Mesenchymal stem cell (in vitro differentiated cells and primary cell): ENCODE data around the gene ADCY1.

Experiments used
- DNase-seq: peaks from one replicate; pipeline ENCODE4 v3.0.0-alpha.2; 2013
- H2AFZ ChIP-seq: one replicate; pipeline ENCODE4 v1.6.1; 2013; ENCODE audit warnings: low read depth, mild to moderate bottlenecking, control low read depth, inconsistent platforms, low read length, moderate library complexity
- H2AK5ac ChIP-seq: 2 replicates; pipeline ENCODE4 v1.6.1; 2013; ENCODE audit warnings: low read length, moderate library complexity, mild to moderate bottlenecking, inconsistent platforms; ENCODE audit not compliant: severe bottlenecking
- H2BK120ac ChIP-seq: one replicate; pipeline ENCODE4 v1.6.1; 2013; ENCODE audit warnings: low read depth, mild to moderate bottlenecking, inconsistent platforms, low read length, moderate library complexity
- H2BK12ac ChIP-seq, 2 experiments: one replicate each; pipeline ENCODE4 v1.6.1; 2013; ENCODE audit warnings: inconsistent platforms in 2 of 2, low read length in 2 of 2, mild to moderate bottlenecking in 2 of 2, moderate library complexity in 2 of 2, control low read depth in 1 of 2
- H2BK15ac ChIP-seq: one replicate; pipeline ENCODE4 v1.6.1; 2013; ENCODE audit warnings: mild to moderate bottlenecking, low read depth, inconsistent platforms; ENCODE audit not compliant: poor library complexity, severe bottlenecking
- H2BK5ac ChIP-seq: 2 replicates; pipeline ENCODE4 v1.6.1; 2013; ENCODE audit warnings: low read depth, mild to moderate bottlenecking, low read length, control low read depth, inconsistent platforms; ENCODE audit not compliant: poor library complexity, severe bottlenecking
- H3K14ac ChIP-seq, 2 experiments: one replicate each; pipeline ENCODE4 v1.6.1; 2013; ENCODE audit warnings: inconsistent platforms in 2 of 2, low read length in 2 of 2, control low read depth in 1 of 2, mild to moderate bottlenecking in 1 of 2, moderate library complexity in 1 of 2
- H3K18ac ChIP-seq, 2 experiments: one replicate each; pipeline ENCODE4 v1.6.1; 2013; ENCODE audit warnings: inconsistent platforms in 2 of 2, low read length in 2 of 2, control low read depth in 1 of 2, low read depth in 1 of 2, mild to moderate bottlenecking in 1 of 2
- H3K23ac ChIP-seq, 2 experiments: one replicate each; pipeline ENCODE4 v1.6.1; 2013; ENCODE audit warnings: inconsistent platforms in 2 of 2, low read length in 2 of 2, mild to moderate bottlenecking in 2 of 2, moderate library complexity in 2 of 2, control low read depth in 1 of 2
- H3K27ac ChIP-seq: 2 replicates; pipeline ENCODE4 v1.5.1; 2013; ENCODE audit warnings: mild to moderate bottlenecking, moderate library complexity, low read length, control low read depth, inconsistent platforms; ENCODE audit not compliant: poor library complexity, severe bottlenecking
- H3K27me3 ChIP-seq, 2 experiments: 2 replicates each; pipeline versions ENCODE4 v1.6.1 to v1.7.0; 2013; ENCODE audit warnings: low read length in 2 of 2, mild to moderate bottlenecking in 2 of 2, moderate library complexity in 2 of 2, control low read depth in 1 of 2, inconsistent platforms in 1 of 2; ENCODE audit not compliant: control insufficient read depth in 1 of 2, insufficient read depth in 1 of 2
- H3K36me3 ChIP-seq, 2 experiments: 2 replicates each; pipeline versions ENCODE4 v1.6.1 to v1.7.0; 2013; ENCODE audit warnings: low read length in 2 of 2, control low read depth in 1 of 2, inconsistent platforms in 1 of 2, low read depth in 1 of 2, mild to moderate bottlenecking in 1 of 2; ENCODE audit not compliant: insufficient read depth in 2 of 2, control insufficient read depth in 1 of 2
- H3K4ac ChIP-seq, 2 experiments: one replicate each; pipeline ENCODE4 v1.6.1; 2013; ENCODE audit warnings: inconsistent platforms in 2 of 2, low read length in 2 of 2, mild to moderate bottlenecking in 2 of 2, moderate library complexity in 2 of 2, control low read depth in 1 of 2, low read depth in 1 of 2
- H3K4me1 ChIP-seq: 2 replicates; pipeline ENCODE4 v1.6.1; 2013; ENCODE audit warnings: low read depth, low read length, control low read depth; ENCODE audit not compliant: control insufficient read depth, insufficient read depth
- H3K4me2 ChIP-seq: 2 replicates; pipeline ENCODE4 v1.6.1; 2013; ENCODE audit warnings: low read length, mild to moderate bottlenecking, inconsistent platforms; ENCODE audit not compliant: poor library complexity, severe bottlenecking
- H3K4me3 ChIP-seq, 2 experiments: 2 replicates each; pipeline versions ENCODE4 v1.5.1 to v1.7.0; 2013; ENCODE audit warnings: low read length in 2 of 2, mild to moderate bottlenecking in 2 of 2, control low read depth in 1 of 2, low read depth in 1 of 2; ENCODE audit not compliant: insufficient read depth in 1 of 2
- H3K79me1 ChIP-seq: replicated peaks from 2 replicates; pipeline ENCODE4 v1.6.1; 2013; ENCODE audit warnings: mild to moderate bottlenecking, control low read depth, low read length, inconsistent platforms; ENCODE audit not compliant: poor library complexity, severe bottlenecking
- H3K9ac ChIP-seq: 2 replicates; pipeline ENCODE4 v1.7.0; 2013; ENCODE audit warnings: mild to moderate bottlenecking, low read length, moderate library complexity
- H3K9me3 ChIP-seq: 2 replicates; pipeline ENCODE4 v1.7.0; 2013; ENCODE audit warnings: mild to moderate bottlenecking, low read length; ENCODE audit not compliant: control insufficient read depth
- H4K8ac ChIP-seq: one replicate; pipeline ENCODE4 v1.6.1; 2013; ENCODE audit warnings: inconsistent platforms, mild to moderate bottlenecking, low read length, moderate library complexity
- H4K91ac ChIP-seq: one replicate; pipeline ENCODE4 v1.6.1; 2013; ENCODE audit warnings: mild to moderate bottlenecking, low read length, inconsistent platforms
- WGBS: methylation state at CpG from one replicate; pipeline ENCODE4 v1.1.7; 2013; ENCODE audit warnings: mixed read lengths; 5-methylcytosine and 5-hydroxymethylcytosine counted together

Gene ADCY1

DNA sequence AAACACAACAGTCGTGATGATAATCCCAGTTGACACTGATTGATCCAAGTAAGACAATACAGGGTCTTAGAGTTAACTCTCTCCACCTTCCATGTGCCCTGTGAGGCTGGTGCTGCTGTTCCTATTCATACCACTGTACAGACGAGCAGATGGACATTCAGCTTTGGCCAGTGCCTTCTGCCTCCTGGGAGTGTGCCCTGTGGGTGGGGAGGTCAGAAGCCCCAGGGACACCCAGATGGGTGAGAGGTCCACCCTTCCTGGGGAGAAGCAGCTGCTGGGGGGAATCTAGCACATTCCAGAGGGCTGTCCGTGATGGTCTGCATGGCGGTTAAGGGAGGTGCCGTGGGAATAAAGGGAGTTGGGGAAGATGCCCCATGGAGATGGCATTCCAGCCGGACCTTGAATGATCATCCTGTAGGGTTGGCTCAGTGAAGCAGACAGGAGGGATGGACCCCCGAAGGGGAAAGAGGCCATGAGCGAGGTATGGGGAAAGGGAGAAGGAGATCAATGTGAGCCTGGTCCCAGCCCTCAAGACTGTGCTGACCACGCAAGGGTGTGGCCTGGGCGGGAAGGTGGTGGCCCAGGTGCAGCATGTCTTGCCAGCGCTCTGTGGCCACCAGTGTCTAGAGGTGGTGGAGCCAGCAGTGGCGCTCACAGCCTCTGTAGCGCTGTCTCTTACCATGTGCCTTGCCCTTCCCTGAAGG, 74.0 kb downstream of the ADCY1 start:
- no peak overlapping the region for H2BK12ac ChIP-seq
- no peak overlapping the region for H3K4me2 ChIP-seq
- no peak overlapping the region for H3K4ac ChIP-seq
- 90% methylated on average over 12 of the region's 13 CpGs for WGBS
- H4K8ac ChIP-seq: no peak overlapping the region
- no peaks in the 10 kb centered on the region for H3K4me1 ChIP-seq
- no peak overlapping the region for H2BK120ac ChIP-seq
- no peaks in the 10 kb centered on the region for H3K9me3 ChIP-seq
- no peak overlapping the region for H2BK5ac ChIP-seq
- no peak overlapping the region for H3K23ac ChIP-seq
- H3K79me1 ChIP-seq: no peaks in the 10 kb centered on the region
- H4K91ac ChIP-seq: no peak overlapping the region
- DNase-seq: no peak
- no peak overlapping the region for H2AK5ac ChIP-seq
- peaks cover 0 to 11% of the 10 kb centered on the region in 2 experiments for H3K27me3 ChIP-seq
- peak overlapping the region in 1 of 2 experiments; percentile 7 for H3K4me3 ChIP-seq
- H3K14ac ChIP-seq: no peak overlapping the region
- no peak overlapping the region for H3K18ac ChIP-seq
- no peak overlapping the region for H3K9ac ChIP-seq
- no peak overlapping the region for H3K27ac ChIP-seq
- H3K36me3 ChIP-seq: no peaks in the 10 kb centered on the region
- H2BK15ac ChIP-seq: no peak overlapping the region
- no peak overlapping the region for H2AFZ ChIP-seq

DNA sequence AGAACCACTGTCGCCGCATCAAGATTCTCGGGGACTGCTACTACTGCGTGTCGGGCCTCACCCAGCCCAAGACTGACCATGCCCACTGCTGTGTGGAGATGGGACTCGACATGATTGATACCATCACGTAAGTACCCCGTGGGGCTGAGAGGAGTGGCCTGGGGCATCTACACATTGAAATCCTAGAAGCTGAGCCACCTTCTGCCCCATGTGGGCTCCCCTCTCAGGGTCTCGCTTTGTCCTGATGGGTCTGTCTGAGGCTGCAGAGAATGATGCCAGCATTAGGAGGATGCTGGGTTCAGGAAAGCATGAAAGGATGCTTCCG, 74.5 kb downstream of the ADCY1 start:
- Histone ChIP-seq H2BK15ac (no peak overlapping the region), H3K4ac (no peak overlapping the region), H3K18ac (no peak overlapping the region), H3K14ac (no peak overlapping the region), H3K4me3 (no peak overlapping the region), H3K4me1 (no peaks in the 10 kb centered on the region), H2AFZ (no peak overlapping the region), H3K79me1 (no peaks in the 10 kb centered on the region), H2AK5ac (no peak overlapping the region), H3K27ac (no peak overlapping the region), H3K9ac (no peak overlapping the region), H2BK12ac (no peak overlapping the region), H2BK120ac (no peak overlapping the region), H3K4me2 (no peak overlapping the region), H2BK5ac (no peak overlapping the region), H4K91ac (no peak overlapping the region), H3K27me3 (peaks cover 0 to 11% of the 10 kb centered on the region in 2 experiments), H4K8ac (no peak overlapping the region), H3K9me3 (no peaks in the 10 kb centered on the region), H3K23ac (no peak overlapping the region), H3K36me3 (no peaks in the 10 kb centered on the region)
- WGBS: 93% methylated on average over 10 of the region's 10 CpGs
- DNase-seq: no peak

DNA sequence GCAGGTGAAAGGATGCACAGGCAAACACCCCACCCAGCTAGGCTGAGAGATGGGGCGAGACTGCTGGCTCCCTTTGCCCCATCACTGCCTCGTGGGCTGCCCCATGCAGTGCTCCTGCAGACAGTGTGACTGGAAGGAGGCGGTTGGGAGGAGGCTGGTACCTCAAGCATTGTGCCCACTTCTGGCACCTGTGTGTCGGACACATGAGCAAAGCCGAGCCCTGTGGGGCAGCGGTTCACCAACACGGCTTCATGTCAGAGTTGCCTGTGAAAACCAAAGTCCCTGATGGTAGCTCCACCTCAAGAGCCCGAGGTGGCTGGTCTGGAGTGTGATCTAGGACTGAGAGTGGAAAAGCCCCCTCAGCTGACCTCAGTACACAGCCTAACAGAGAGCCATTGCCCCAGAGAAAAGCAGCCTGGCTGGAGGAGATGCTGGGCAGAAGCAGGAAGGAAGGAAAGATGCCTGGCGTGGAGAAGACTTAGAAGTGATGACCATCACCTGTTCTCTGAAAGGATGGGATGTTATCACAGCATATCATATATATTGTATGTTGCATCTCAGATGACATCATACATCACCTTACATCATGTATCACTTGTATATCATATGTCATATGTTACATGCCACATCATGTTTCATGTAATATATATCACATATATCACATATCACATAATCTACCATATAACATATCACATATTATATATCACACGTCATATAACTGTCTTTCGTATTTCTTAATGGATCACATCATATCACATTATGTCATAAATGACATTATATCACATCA, 75.6 kb downstream of the ADCY1 start:
- Histone ChIP-seq H3K4ac (no peak overlapping the region), H3K79me1 (no peaks in the 10 kb centered on the region), H4K91ac (no peak overlapping the region), H3K18ac (no peak overlapping the region), H3K14ac (peak overlapping the region in 1 of 2 experiments; percentile 47), H3K23ac (no peak overlapping the region), H3K9ac (no peak overlapping the region), H3K4me1 (no peaks in the 10 kb centered on the region), H3K27ac (no peak overlapping the region), H2BK12ac (no peak overlapping the region), H2AFZ (no peak overlapping the region), H2BK120ac (no peak overlapping the region), H3K36me3 (no peaks in the 10 kb centered on the region), H2AK5ac (no peak overlapping the region), H4K8ac (no peak overlapping the region), H2BK15ac (no peak overlapping the region), H3K9me3 (no peaks in the 10 kb centered on the region), H3K27me3 (peaks cover 0 to 11% of the 10 kb centered on the region in 2 experiments), H3K4me2 (no peak overlapping the region), H2BK5ac (no peak overlapping the region), H3K4me3 (no peak overlapping the region)
- WGBS: 82% methylated on average over 10 of the region's 11 CpGs
- no peak for DNase-seq
